H1 (cell line): Measurements from ENCODE around the gene PRRX2. TPM values are rescaled to one million over a fixed set of nuclear protein-coding genes. Genes with fewer than 3 reads are reported as not detected.

Experiments
- CTCF ChIA-PET: fragments of 300-600 bp; sonication (Branson Sonifier 250); formaldehyde crosslinking; loops from one replicate; lab custom pipeline; 2021; ENCODE audit not compliant: partially characterized antibody; lab: Charles Lee
- POLR2A ChIA-PET: fragments of 300-600 bp; sonication (Branson Sonifier 250); formaldehyde crosslinking; loops from one replicate; lab custom pipeline; 2021; ENCODE audit warnings: inconsistent platforms; ENCODE audit not compliant: partially characterized antibody; lab: Charles Lee
- DNase-seq, 2 experiments: peaks; one replicate each; pipeline versions ENCODE4 v3.0.0 to v3.0.0-alpha.2; 2010 to 2022; ENCODE audit warnings: low spot score in 2 of 2, low read depth in 1 of 2, mixed read lengths in 1 of 2
- FAIRE-seq: peaks from 2 replicates; lab custom pipeline; 2011; peaks lifted over from hg19 to GRCh38; lab: Jason Lieb, UNC
- H2AFZ ChIP-seq: 2 replicates; pipeline ENCODE4 v1.8.1; 2012; ENCODE audit warnings: low read length, inconsistent platforms
- H2AK5ac ChIP-seq: 2 replicates; pipeline ENCODE4 v1.6.1; 2013; ENCODE audit warnings: low read depth, low read length
- H2BK120ac ChIP-seq: replicated peaks from 2 replicates; pipeline ENCODE3; 2013; ENCODE audit warnings: low read depth, low read length, inconsistent platforms
- H2BK12ac ChIP-seq: 2 replicates; pipeline ENCODE4 v1.6.1; 2013; ENCODE audit warnings: low read depth, low read length
- H2BK15ac ChIP-seq: 2 replicates; pipeline ENCODE4 v1.6.1; 2013; ENCODE audit warnings: low read length
- H2BK20ac ChIP-seq: 2 replicates; pipeline ENCODE4 v1.6.1; 2013; ENCODE audit warnings: low read length
- H2BK5ac ChIP-seq: 2 replicates; pipeline ENCODE4 v1.6.1; 2013; ENCODE audit warnings: low read depth, low read length
- H3K14ac ChIP-seq: 2 replicates; pipeline ENCODE4 v1.6.1; 2013; ENCODE audit warnings: inconsistent platforms; ENCODE audit not compliant: insufficient read length
- H3K18ac ChIP-seq: 2 replicates; pipeline ENCODE4 v1.6.1; 2013; ENCODE audit warnings: low read length; ENCODE audit errors: extremely low read depth
- H3K23ac ChIP-seq: 2 replicates; pipeline ENCODE4 v1.6.1; 2013; ENCODE audit warnings: inconsistent platforms; ENCODE audit not compliant: insufficient read length
- H3K23me2 ChIP-seq: 2 replicates; pipeline ENCODE4 v1.6.1; 2013; ENCODE audit warnings: low read depth, low read length
- H3K27ac ChIP-seq: 2 replicates; pipeline ENCODE4 v1.6.1; 2011; ENCODE audit warnings: low read depth, low read length, inconsistent platforms
- H3K27me3 ChIP-seq, 4 experiments: replicated peaks in 1 of 4; 1 replicate in 1 of 4; 2 replicates in 3 of 4; pipeline versions ENCODE4 v1.6.1 to v1.8.1; 2011 to 2013; ENCODE audit warnings: low read length in 3 of 4, mild to moderate bottlenecking in 3 of 4, inconsistent platforms in 2 of 4, mixed read lengths in 2 of 4, moderate library complexity in 1 of 4; ENCODE audit not compliant: control insufficient read depth in 3 of 4, insufficient read depth in 3 of 4; ENCODE audit errors: extremely low read depth in 1 of 4
- H3K36me3 ChIP-seq, 4 experiments: 2 replicates each; pipeline versions ENCODE4 v1.6.1 to v1.8.1; 2011 to 2013; ENCODE audit warnings: mild to moderate bottlenecking in 4 of 4, low read length in 3 of 4, moderate library complexity in 2 of 4, control low read depth in 1 of 4, inconsistent platforms in 1 of 4; ENCODE audit not compliant: insufficient read depth in 4 of 4, control insufficient read depth in 2 of 4
- H3K4ac ChIP-seq: replicated peaks from 2 replicates; pipeline ENCODE3; 2013; ENCODE audit warnings: low read length, low read depth, mixed read lengths, inconsistent platforms; ENCODE audit not compliant: insufficient read length
- H3K4me1 ChIP-seq, 4 experiments: replicated peaks in 1 of 4; 1 replicate in 1 of 4; 2 replicates in 3 of 4; pipeline versions ENCODE4 v1.6.1 to v1.8.1; 2011 to 2013; ENCODE audit warnings: low read length in 3 of 4, inconsistent platforms in 2 of 4, mixed read lengths in 1 of 4; ENCODE audit not compliant: insufficient read depth in 4 of 4, control insufficient read depth in 3 of 4
- H3K4me2 ChIP-seq, 2 experiments: 2 replicates each; pipeline versions ENCODE4 v1.6.1 to v1.8.1; 2011 to 2013; ENCODE audit warnings: low read depth in 2 of 2, low read length in 2 of 2, control low read depth in 1 of 2, inconsistent platforms in 1 of 2, mild to moderate bottlenecking in 1 of 2; ENCODE audit not compliant: insufficient read depth in 1 of 2
- H3K4me3 ChIP-seq, 4 experiments: fragments of 200-600, 300-600 bp in 1 of 4; sonication (generic), shearing (Covaris generic), sonication (Bioruptor Twin) in 1 of 4; 2 replicates each; pipeline versions ENCODE4 v1.5.1 to v1.8.1; 2011 to 2016; ENCODE audit warnings: low read length in 4 of 4, low read depth in 3 of 4, control low read depth in 2 of 4, inconsistent platforms in 2 of 4, mild to moderate bottlenecking in 2 of 4, mixed read lengths in 1 of 4, moderate library complexity in 1 of 4; ENCODE audit not compliant: insufficient read depth in 2 of 4; ENCODE audit errors: extremely low read depth in 1 of 4
- H3K56ac ChIP-seq: replicated peaks from 2 replicates; pipeline ENCODE3; 2013; ENCODE audit warnings: low read depth, mild to moderate bottlenecking, mixed read lengths, low read length, inconsistent platforms; ENCODE audit not compliant: insufficient read length
- H3K79me1 ChIP-seq: 2 replicates; pipeline ENCODE4 v1.6.1; 2013; ENCODE audit warnings: low read depth, low read length, control low read depth
- H3K79me2 ChIP-seq, 2 experiments: 2 replicates each; pipeline versions ENCODE4 v1.6.1 to v1.8.1; 2012 to 2013; ENCODE audit warnings: low read length in 2 of 2, mild to moderate bottlenecking in 2 of 2, inconsistent platforms in 1 of 2; ENCODE audit not compliant: insufficient read depth in 2 of 2, control insufficient read depth in 1 of 2
- H3K9ac ChIP-seq, 4 experiments: replicated peaks in 1 of 4; 1 replicate in 1 of 4; 2 replicates in 3 of 4; pipeline versions ENCODE4 v1.6.1 to v1.8.1; 2011 to 2013; ENCODE audit warnings: low read depth in 3 of 4, low read length in 3 of 4, control low read depth in 2 of 4, mild to moderate bottlenecking in 2 of 4, moderate library complexity in 2 of 4, inconsistent platforms in 1 of 4; ENCODE audit errors: extremely low read depth in 1 of 4
- H3K9me3 ChIP-seq, 2 experiments: 2 replicates each; pipeline versions ENCODE4 v1.6.1 to v1.8.1; 2012 to 2013; ENCODE audit warnings: mild to moderate bottlenecking in 2 of 2, moderate library complexity in 2 of 2, control low read depth in 1 of 2, inconsistent platforms in 1 of 2, low read depth in 1 of 2, low read length in 1 of 2, mixed read lengths in 1 of 2; ENCODE audit not compliant: insufficient read depth in 2 of 2
- H4K20me1 ChIP-seq, 2 experiments: replicated peaks in 1 of 2; 2 replicates each; pipeline versions ENCODE3 to v1.8.1; 2011 to 2013; ENCODE audit warnings: inconsistent platforms in 2 of 2, low read length in 2 of 2, mild to moderate bottlenecking in 1 of 2; ENCODE audit not compliant: insufficient read depth in 2 of 2, control insufficient read depth in 1 of 2
- H4K5ac ChIP-seq: 2 replicates; pipeline ENCODE4 v1.6.1; 2013; ENCODE audit warnings: low read length, low read depth, mixed read lengths, inconsistent platforms; ENCODE audit not compliant: insufficient read length
- H4K8ac ChIP-seq: 2 replicates; pipeline ENCODE4 v1.8.0; 2013; ENCODE audit warnings: mild to moderate bottlenecking, moderate library complexity, low read length, inconsistent platforms; ENCODE audit not compliant: insufficient read depth; ENCODE audit errors: extremely low read depth
- H4K91ac ChIP-seq: replicated peaks from 2 replicates; pipeline ENCODE3; 2013; ENCODE audit warnings: low read length, mixed read lengths, inconsistent platforms; ENCODE audit not compliant: insufficient read length
- WGBS, 2 experiments: shearing (Covaris generic) in 1 of 2; methylation state at CpG; one replicate each; pipeline versions ENCODE4 v1.1.6 to v1.1.7; 2013 to 2015; ENCODE audit warnings: low lambda C conversion rate in 2 of 2, mixed read lengths in 2 of 2, inconsistent platforms in 1 of 2, low coverage in 1 of 2, missing lambda C conversion rate in 1 of 2; ENCODE audit not compliant: insufficient replicate concordance in 2 of 2, insufficient coverage in 1 of 2, insufficient read length in 1 of 2; ENCODE audit errors: extremely low coverage in 1 of 2, missing lambda C conversion rate in 1 of 2; 5-methylcytosine and 5-hydroxymethylcytosine counted together
- polyA plus RNA-seq, 7 experiments: library from polyadenylated mRNA; depleted of rRNA in 3 of 7; stranded (reverse) in 5 of 7; unstranded in 2 of 7; fragments of >200 nt in 5 of 7; fragments of 200-250 nt in 2 of 7; gene quantifications; 1 replicate in 5 of 7; 2 replicates in 1 of 7; 4 replicates in 1 of 7; pipeline versions ENCODE4 v1.2.1 to v1.2.3, GENCODE V29; 2011 to 2013; ENCODE audit warnings: missing spikeins in 2 of 7, mixed read lengths in 2 of 7
- total RNA-seq: library from RNA; stranded (reverse); fragmentation: NEBNext Ultra II Directional; extraction: Animal tissue kit (Norgen Biotek cat#: 25700); gene quantifications from 2 replicates; pipeline ENCODE4 v1.2.1, GENCODE V29; 2021

Gene PRRX2
- total and polyA plus RNA-seq, 2 of the 8 experiments (the other 6 are each of a cell fraction or from before 2014, with no cell fraction given): 5.8 to 9.2 TPM

DNA sequence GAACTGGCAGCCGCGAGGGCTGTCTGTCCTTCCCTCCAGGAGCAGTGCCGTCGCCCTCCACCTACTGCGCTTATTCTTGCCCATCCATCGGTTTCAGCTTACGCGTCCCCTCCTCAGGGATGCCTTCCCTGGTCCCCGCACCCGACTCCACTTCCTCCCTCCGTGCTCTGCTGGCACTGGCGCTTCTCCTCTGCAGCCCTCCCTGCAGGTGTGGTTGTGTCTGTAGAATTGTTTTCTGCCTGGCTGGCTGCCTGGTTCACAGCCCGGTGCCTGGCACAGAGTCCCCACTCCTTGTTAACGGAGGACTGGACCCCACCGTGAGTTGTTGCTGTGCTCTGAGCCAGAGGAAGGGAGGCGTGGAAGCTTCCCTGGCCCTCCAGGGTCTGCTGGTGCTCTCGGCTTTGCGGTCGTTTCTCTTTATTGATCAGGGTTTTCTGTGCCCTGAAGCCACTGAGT lies 33.7 kb upstream of the PRRX2 start:
- Histone ChIP-seq H4K20me1 (peaks cover 55 to 80% of the 10 kb centered on the region in 2 experiments), H2BK15ac (no peak overlapping the region), H3K4me3 (no peak overlapping the region), H3K4me1 (peaks cover 10 to 18% (median 10%) of the 10 kb centered on the region in 4 experiments), H3K27me3 (no peaks in the 10 kb centered on the region), H3K36me3 (peaks cover 13 to 47% (median 27%) of the 10 kb centered on the region in 4 experiments), H2AFZ (no peak overlapping the region), H2AK5ac (no peak overlapping the region), H3K9ac (no peak overlapping the region; a peak in 1 of 7 replicates), H2BK120ac (no peak overlapping the region), H4K5ac (no peak overlapping the region), H3K79me1 (peaks cover 38% of the 10 kb centered on the region), H3K79me2 (peaks cover 47 to 71% of the 10 kb centered on the region in 2 experiments), H3K27ac (no peak overlapping the region), H3K4me2 (no peak overlapping the region), H3K18ac (no peak overlapping the region), H3K23me2 (peaks cover 9% of the 10 kb centered on the region), H3K56ac (no peak overlapping the region), H2BK12ac (no peak overlapping the region), H3K23ac (no peak overlapping the region), H3K9me3 (no peaks in the 10 kb centered on the region), H2BK5ac (no peak overlapping the region), H2BK20ac (no peak overlapping the region), H3K4ac (no peak overlapping the region), H4K8ac (peak overlapping the region; percentile 71; the same call in 1 of the 2 replicates), H3K14ac (no peak overlapping the region), H4K91ac (no peak overlapping the region)
- ChIA-PET CTCF (interaction anchor here (0.6 to 4.4 kb wide), 9 partner anchors 11 to 774 kb away, joined by 3 to 18 read pairs (median 3); partner anchors contain the start of gene ASB6), POLR2A (interaction anchor here (1.9 to 8.4 kb wide), 2 partner anchors 7 to 66 kb away, joined by 7 to 95 read pairs; partner anchors contain the start of gene ASB6)
- WGBS, 2 experiments: 94% methylated on average over 18 of the region's 19 CpGs; no CpG with 5 or more reads in 1 of the 2 experiments
- no peak for DNase-seq
- no peak for FAIRE-seq
